PFSK-1 (cell line): Measurements from ENCODE around the gene NEUROD6.

Experiments
- POLR2AphosphoS5 ChIP-seq: IDR thresholded peaks from 2 replicates; pipeline ENCODE4 v1.6.1; 2012; ENCODE audit warnings: low read depth, mild to moderate bottlenecking, control low read depth, low read length, moderate library complexity
- REST ChIP-seq, 2 experiments: IDR thresholded peaks; 2 replicates each; pipeline versions ENCODE4 v1.6.1 to v1.8.0; 2011 to 2012; ENCODE audit warnings: low read depth in 2 of 2, low read length in 2 of 2, control low read depth in 1 of 2, inconsistent platforms in 1 of 2, mild to moderate bottlenecking in 1 of 2, moderate library complexity in 1 of 2; ENCODE audit not compliant: insufficient read depth in 1 of 2
- TAF1 ChIP-seq: IDR thresholded peaks from 2 replicates; pipeline ENCODE4 v1.6.1; 2012; ENCODE audit warnings: low read length, control low read depth, borderline replicate concordance; ENCODE audit not compliant: insufficient read depth

GRCh38 chr7:31307972-31308371, 32.6 kb downstream of the NEUROD6 start:
- TF ChIP-seq POLR2AphosphoS5 (no peak), TAF1 (no peak), REST (IDR thresholded peaks at IDR 0.05; ENCODE audit: insufficient read depth in 1 of 2, low read depth in 2 of 2, low read length in 2 of 2) (no peak)
